H7 (cell line): Measurements from ENCODE around the gene LSP1. TPM values are rescaled to one million over a fixed set of nuclear protein-coding genes. Genes with fewer than 3 reads are reported as not detected.
A peak's percentile ranks its signal among the peaks of the same experiment; 100 is the strongest.

Source experiments
- DNase-seq: peaks from one replicate; pipeline ENCODE4 v3.0.0; 2012
- H3K27me3 ChIP-seq: 2 replicates; pipeline ENCODE4 v1.6.0; 2011; ENCODE audit warnings: mild to moderate bottlenecking, low read length; ENCODE audit not compliant: control insufficient read depth, insufficient read depth
- H3K36me3 ChIP-seq: replicated peaks from 2 replicates; pipeline ENCODE4 v1.5.1; 2011; ENCODE audit warnings: low read length; ENCODE audit not compliant: control insufficient read depth, insufficient read depth
- H3K4me3 ChIP-seq: 2 replicates; pipeline ENCODE4 v1.5.1; 2011; ENCODE audit warnings: low read depth, mild to moderate bottlenecking, control low read depth, low read length, moderate library complexity; ENCODE audit not compliant: insufficient read depth
- total RNA-seq: library from RNA; depleted of rRNA; stranded (reverse); fragments of >200 nt; shearing (Covaris generic); gene quantifications from 2 replicates; pipeline ENCODE4 v1.2.3, GENCODE V29; 2014

Gene LSP1
- total RNA-seq, 1 experiment from 2014 or later = 0.35 TPM

DNA sequence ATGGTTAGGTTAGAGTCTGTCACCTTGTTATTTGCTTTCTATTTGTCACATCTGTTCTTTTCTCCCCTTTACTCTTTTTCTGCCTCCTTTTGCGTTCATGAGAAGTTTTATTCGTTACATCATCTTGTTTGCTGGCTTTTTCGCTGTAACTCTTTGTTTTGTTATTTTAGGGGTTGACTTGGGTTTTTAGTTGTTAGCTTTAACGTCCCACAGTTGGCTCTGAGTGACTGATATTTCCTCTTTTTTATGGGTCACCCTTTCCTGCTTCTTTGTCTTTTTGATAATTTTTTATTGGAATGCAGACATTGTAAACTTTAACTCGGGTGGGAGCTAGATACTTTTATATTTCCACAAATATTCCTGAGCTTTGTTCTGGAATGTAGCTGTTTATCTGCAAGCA, 53.3 kb downstream of the LSP1 start:
- DNase-seq = no peak
- no peaks in the 10 kb centered on the region for H3K36me3 ChIP-seq
- no peak overlapping the region for H3K4me3 ChIP-seq
- no peaks in the 10 kb centered on the region for H3K27me3 ChIP-seq

- H3K4me3 ChIP-seq = no peak overlapping the region
- H3K27me3 ChIP-seq = no peaks in the 10 kb centered on the region
- no peaks in the 10 kb centered on the region for H3K36me3 ChIP-seq
- peak; percentile 44 for DNase-seq
Observed at GRCh38 chr11:1906611-1907423, 53.9 kb downstream of the LSP1 start.

DNA sequence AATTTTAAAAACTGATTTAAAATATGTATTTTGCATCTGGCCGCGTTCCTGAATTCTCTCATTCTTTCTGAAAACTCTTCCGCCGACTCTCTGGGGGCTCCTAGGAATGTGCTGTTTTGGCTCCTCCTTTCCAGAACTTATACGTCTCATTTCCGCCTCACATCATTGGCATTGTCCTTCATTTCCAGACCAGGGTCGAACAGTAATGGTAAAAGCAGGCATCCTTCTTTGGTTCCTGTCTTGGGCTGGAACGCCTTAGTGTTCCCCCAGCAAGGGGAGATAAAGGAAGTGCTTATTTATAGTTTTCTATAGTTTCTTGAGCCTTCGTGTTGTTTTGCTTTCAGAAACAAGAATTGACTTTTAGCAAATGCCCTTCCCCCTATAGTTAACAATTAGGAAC, 55.7 kb downstream of the LSP1 start:
- DNase-seq = peak; percentile 36
- no peak overlapping the region for H3K4me3 ChIP-seq

DNA sequence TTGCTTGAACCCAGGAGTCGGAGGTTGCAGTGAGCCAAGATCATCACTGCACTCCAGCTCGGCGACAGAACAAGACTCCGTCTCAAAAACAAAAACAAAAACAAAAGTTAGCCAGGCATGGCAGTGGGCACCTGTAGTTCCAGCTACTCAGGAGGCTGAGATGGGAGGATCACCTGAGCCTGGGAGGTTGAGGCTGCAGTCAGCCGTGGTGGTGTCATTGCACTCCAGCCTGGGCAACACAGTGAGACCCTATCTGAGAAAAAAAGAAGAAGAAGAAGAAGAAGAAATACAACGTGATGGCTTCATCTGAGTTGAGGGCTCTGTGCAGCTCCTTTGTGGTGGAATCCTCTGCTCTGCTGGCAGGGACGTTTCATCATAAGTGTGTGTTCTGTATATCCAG, 56.6 kb downstream of the LSP1 start:
- Histone ChIP-seq H3K36me3 (no peaks in the 10 kb centered on the region), H3K4me3 (no peak overlapping the region), H3K27me3 (no peaks in the 10 kb centered on the region)
- DNase-seq = no peak

More for the DNA sequence above, 55.7 kb downstream of the LSP1 start:
- Histone ChIP-seq H3K36me3 (no peaks in the 10 kb centered on the region), H3K27me3 (no peaks in the 10 kb centered on the region)

DNA sequence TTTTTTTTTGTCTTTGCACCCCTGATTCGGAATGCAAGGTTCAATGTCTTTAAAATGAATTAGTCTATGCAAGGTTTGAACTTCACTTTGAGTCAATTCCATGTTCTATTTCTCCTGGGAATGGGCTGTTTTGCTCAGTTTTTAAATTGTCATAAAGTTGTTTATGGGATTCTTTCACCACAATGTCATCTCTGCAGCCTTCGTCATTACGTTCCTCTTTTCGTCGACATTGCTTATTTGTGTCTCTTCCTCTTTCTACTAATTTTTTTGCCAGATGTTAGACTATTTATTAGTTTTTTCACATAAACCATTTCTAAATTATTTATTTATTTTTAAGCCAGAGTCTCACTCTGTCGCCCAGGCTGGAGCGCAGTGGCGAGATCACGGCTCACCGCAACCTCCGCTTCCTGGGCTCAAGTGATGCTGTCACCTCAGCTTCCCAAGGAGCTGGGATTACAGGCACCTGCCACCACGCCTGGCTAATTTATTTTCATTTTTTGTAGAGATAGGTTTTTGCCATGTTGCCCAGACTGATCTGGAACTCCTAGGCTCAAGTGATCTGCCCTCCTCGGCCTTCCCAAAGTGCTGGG, 59.5 kb downstream of the LSP1 start:
- Histone ChIP-seq H3K27me3 (no peaks in the 10 kb centered on the region), H3K4me3 (no peak overlapping the region), H3K36me3 (no peaks in the 10 kb centered on the region)
- DNase-seq = no peak

GRCh38 chr11:1913271-1914060, 60.6 kb downstream of the LSP1 start:
- DNase-seq = peak; percentile 40
- Histone ChIP-seq H3K27me3 (no peaks in the 10 kb centered on the region), H3K4me3 (no peak overlapping the region), H3K36me3 (no peaks in the 10 kb centered on the region)

GRCh38 chr11:1915795-1916131, 62.9 kb downstream of the LSP1 start:
- H3K4me3 ChIP-seq = no peak overlapping the region
- H3K36me3 ChIP-seq = no peaks in the 10 kb centered on the region
- no peak for DNase-seq
- H3K27me3 ChIP-seq = no peaks in the 10 kb centered on the region

DNA sequence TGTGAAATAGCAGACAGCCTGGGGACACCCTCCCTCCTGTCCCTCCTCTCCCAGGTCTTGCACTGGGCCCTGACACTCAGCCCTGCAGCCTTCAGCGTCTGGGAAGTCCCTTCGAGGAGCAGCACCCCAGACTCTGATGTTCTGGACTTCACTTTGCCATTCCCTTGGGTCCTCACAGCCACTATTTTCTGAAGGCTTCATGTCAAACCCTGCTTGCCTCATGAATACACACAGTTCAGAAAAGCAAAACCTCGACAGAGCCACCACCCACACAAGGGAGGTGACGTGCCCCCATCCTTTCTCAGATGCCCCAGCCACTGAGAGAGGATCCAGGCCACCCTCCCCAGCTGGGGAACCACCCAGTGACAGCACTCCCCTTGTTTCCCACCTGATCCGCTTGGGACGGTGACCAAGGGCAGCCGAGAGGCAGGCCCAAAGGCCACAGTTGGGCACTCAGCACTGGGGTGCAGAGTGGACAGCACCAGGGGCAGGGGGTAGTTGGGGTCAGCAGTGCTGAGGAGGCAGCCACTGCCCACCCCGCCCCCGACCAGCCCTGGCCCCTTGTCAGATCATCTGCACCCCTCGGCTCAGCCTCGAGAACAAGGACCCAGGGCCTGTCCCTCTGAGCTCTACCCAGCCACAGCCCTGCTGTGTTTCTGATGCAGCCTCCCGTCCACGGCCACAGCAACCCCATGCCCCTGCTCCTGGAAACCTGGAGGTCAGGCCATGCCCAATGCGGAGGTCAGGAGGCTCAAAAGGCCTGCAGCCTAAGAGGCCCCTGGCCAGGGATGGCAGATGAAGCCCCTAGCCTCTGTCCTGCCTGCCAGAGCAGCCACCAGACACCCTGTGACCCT, 63.5 kb downstream of the LSP1 start:
- H3K4me3 ChIP-seq = no peak overlapping the region
- no peaks in the 10 kb centered on the region for H3K27me3 ChIP-seq
- H3K36me3 ChIP-seq = no peaks in the 10 kb centered on the region
- peak; percentile 51 for DNase-seq

DNA sequence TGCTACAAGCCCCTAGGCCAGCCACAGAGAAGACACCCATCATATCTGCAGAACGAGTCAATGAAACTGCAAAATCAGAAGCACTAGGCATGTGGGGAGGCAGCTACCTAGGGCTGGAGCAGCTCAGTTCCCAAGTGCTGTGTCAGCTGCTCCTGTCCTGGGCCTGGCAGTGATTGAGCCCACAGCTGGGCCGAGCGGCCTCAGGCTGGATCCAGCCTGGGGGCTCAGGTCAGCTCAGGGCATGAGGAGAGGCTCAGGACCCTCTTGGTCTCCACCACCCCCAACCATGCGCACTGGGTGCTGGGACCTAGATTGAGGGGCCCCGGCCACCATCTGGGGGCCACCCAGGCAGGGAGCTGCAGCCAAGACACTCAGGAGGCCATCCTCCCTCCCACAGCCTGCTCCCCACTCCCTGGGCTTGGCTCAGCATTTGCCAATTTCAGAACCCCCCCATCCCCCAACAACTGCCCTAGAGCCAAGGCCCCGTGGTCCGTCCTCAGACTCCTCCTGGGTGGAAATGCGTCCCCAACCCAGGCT, 64.2 kb downstream of the LSP1 start:
- DNase-seq = no peak
- H3K27me3 ChIP-seq = no peaks in the 10 kb centered on the region
- no peaks in the 10 kb centered on the region for H3K36me3 ChIP-seq
- no peak overlapping the region for H3K4me3 ChIP-seq

GRCh38 chr11:1917523-1918435, 64.9 kb downstream of the LSP1 start:
- peak; percentile 95 for DNase-seq

GRCh38 chr11:1918436-1919315, 65.8 kb downstream of the LSP1 start:
- Histone ChIP-seq H3K27me3 (no peaks in the 10 kb centered on the region), H3K36me3 (no peaks in the 10 kb centered on the region), H3K4me3 (no peak overlapping the region)
- peak; percentile 64 for DNase-seq

More at GRCh38 chr11:1917523-1918435, 64.9 kb downstream of the LSP1 start:
- Histone ChIP-seq H3K4me3 (no peak overlapping the region), H3K27me3 (no peaks in the 10 kb centered on the region), H3K36me3 (no peaks in the 10 kb centered on the region)

- DNase-seq = peak; percentile 80
- Histone ChIP-seq H3K36me3 (no peaks in the 10 kb centered on the region), H3K4me3 (no peak within 1 kb of the TSS), H3K27me3 (no peaks in the 10 kb centered on the region)
Observed at GRCh38 chr11:1919391-1920127, 66.7 kb downstream of the LSP1 start, which contains the start of gene TNNT3. TSS of gene TNNT3 (plus strand) at chr11:1919703. CDS start at chr11:1922875, 3,172 bp downstream.
